Pancreas (tissue), 10 donors: ENCODE data around the gene LRRN1. TPM values are rescaled to one million over a fixed set of nuclear protein-coding genes. Genes with fewer than 3 reads are reported as not detected.

Experiments
- ATAC-seq, 4 donors: fragments of 200-7000 bp; cut with Tn5 transposase; one replicate each; pipeline versions ENCODE4 v1.8.0 to v1.9.1; 2020; ENCODE audit warnings: mild to moderate bottlenecking in 4 of 4, moderate library complexity in 4 of 4
- DNase-seq, 6 donors: peaks; one replicate each; pipeline ENCODE4 v3.0.0-alpha.2; 2020
- FAIRE-seq: peaks from 2 replicates; lab custom pipeline; 2012; peaks lifted over from hg19 to GRCh38; lab: Jason Lieb, UNC
- H3K27ac ChIP-seq, 4 donors: fragments of 200-600 bp; sonication (generic); 1 replicate in 3 of 4; 2 replicates in 1 of 4; pipeline versions ENCODE4 v1.5.0 to v1.8.0; 2020
- H3K27me3 ChIP-seq, 4 donors: fragments of 200-600 bp; one replicate each; pipeline ENCODE4 v1.8.0; 2021
- H3K36me3 ChIP-seq, 3 donors: fragments of 200-600 bp; sonication (generic) in 1 of 3; one replicate each; pipeline versions ENCODE4 v1.5.0 to v1.8.0; 2020 to 2021
- H3K4me1 ChIP-seq, 3 donors: fragments of 200-600 bp; one replicate each; pipeline ENCODE4 v1.8.0; 2021
- H3K4me3 ChIP-seq, 4 donors: fragments of 200-600 bp; sonication (generic) in 2 of 4; one replicate each; pipeline versions ENCODE4 v1.5.0 to v1.8.0; 2020 to 2021
- H3K9me3 ChIP-seq, 4 donors: fragments of 200-600 bp; one replicate each; pipeline ENCODE4 v1.8.0; 2021
- WGBS, 2 donors: extraction: QIAGEN DNeasy Blood & Tissue Kit; methylation state at CpG; one replicate each; pipeline ENCODE4 v1.1.7; 2013; 5-methylcytosine and 5-hydroxymethylcytosine counted together
- intact Hi-C, 3 donors: fragments of 100-400 bp; cut with DNase I; formaldehyde crosslinking; loops; one replicate each; pipeline versions ENCODE4 v1.11.1 to v1.14.2; 2022
- polyA plus RNA-seq, 2 donors: library from polyadenylated mRNA; stranded (reverse); fragments of 200-250 nt; gene quantifications; one replicate each; pipeline ENCODE4 v1.2.3, GENCODE V29; 2013
- total RNA-seq, 6 donors: library from RNA; stranded (reverse); fragmentation: NEBNext Ultra II Directional in 4 of 6; extraction: Animal tissue kit (Norgen Biotek cat#: 25700) in 4 of 6; gene quantifications; one replicate each; pipeline versions ENCODE4 v1.2.1 to v1.2.4, GENCODE V29; 2021 to 2023
- TF ChIP-seq, protein P1 (sequence below), 4 donors: fragments of 200-600 bp; sonication (generic) in 3 of 4; IDR thresholded peaks; one replicate each; pipeline versions ENCODE4 v1.5.0 to v1.8.0; 2021; ENCODE audit warnings: antibody characterized with exemption in 4 of 4
- donor health status: healthy with polysubstance abuse.
- donor health status: DM: no; HTN: no; CAD: no; lungs with moderate emphysema.
- donor health status: DM: no; HTN: no; CAD: no.
- donor health status: control.
- donor health status: control.
- donor health status: Bipolar disorder and iron deficiency.
- donor health status: DM: yes; HTN: yes; CAD: no.
- donor health status: DM: no; HTN: no; CAD: no.
- donor health status: DM: no; HTN: no; CAD: no.
- donor health status: DM: yes; HTN: yes; CAD: no.

Gene LRRN1
- total and polyA plus RNA-seq, 8 donors, result 0.99 to 11.0 (median 2.5) TPM

DNA sequence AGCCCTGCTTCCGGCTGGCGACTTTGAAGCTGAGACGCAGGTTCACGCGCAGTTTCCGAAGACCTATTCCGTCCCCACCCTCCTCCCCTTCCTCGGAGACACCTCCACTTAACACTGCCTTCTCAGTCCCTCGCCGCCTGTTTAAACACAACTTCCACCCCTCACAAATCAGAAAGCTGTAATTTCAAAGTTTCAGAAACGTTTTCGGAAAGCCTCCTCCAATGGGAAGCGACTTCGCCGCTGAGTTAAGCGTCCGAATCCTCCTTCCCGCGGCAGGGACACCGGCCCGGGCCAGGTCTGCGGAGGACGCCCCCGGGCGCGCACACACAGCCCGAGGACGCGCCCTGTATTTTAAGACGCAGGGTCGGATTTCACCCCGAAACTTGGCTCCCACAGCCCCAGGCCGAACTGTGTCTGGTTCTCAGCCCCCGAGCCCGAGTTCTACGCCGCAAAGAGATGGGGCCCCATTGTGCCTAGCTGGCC lies 559 bp upstream of the LRRN1 start:
- TF ChIP-seq, protein P1, sequence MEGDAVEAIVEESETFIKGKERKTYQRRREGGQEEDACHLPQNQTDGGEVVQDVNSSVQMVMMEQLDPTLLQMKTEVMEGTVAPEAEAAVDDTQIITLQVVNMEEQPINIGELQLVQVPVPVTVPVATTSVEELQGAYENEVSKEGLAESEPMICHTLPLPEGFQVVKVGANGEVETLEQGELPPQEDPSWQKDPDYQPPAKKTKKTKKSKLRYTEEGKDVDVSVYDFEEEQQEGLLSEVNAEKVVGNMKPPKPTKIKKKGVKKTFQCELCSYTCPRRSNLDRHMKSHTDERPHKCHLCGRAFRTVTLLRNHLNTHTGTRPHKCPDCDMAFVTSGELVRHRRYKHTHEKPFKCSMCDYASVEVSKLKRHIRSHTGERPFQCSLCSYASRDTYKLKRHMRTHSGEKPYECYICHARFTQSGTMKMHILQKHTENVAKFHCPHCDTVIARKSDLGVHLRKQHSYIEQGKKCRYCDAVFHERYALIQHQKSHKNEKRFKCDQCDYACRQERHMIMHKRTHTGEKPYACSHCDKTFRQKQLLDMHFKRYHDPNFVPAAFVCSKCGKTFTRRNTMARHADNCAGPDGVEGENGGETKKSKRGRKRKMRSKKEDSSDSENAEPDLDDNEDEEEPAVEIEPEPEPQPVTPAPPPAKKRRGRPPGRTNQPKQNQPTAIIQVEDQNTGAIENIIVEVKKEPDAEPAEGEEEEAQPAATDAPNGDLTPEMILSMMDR (IDR thresholded peaks at IDR 0.05), result no peak
- H3K4me1 ChIP-seq, result peaks cover 0 to 4% (median 0%) of the 10 kb centered on the region in 3 donors
- H3K36me3 ChIP-seq, result no peaks in the 10 kb centered on the region
- no peaks in the 10 kb centered on the region for H3K9me3 ChIP-seq
- DNase-seq, result peak; percentile 6 to 63 (median 24)
- 1% methylated on average over 37 of the region's 37 CpGs for WGBS, 2 donors
- peak; percentile 32 to 62 (median 52) for ATAC-seq
- FAIRE-seq, result no peak
- peak overlapping the region; percentile 38 to 70 (median 51) for H3K4me3 ChIP-seq
- peak overlapping the region in 1 of 4 donors; percentile 63 for H3K27ac ChIP-seq
- intact Hi-C loops, result no loop called here
- H3K27me3 ChIP-seq, result no peaks in the 10 kb centered on the region

DNA sequence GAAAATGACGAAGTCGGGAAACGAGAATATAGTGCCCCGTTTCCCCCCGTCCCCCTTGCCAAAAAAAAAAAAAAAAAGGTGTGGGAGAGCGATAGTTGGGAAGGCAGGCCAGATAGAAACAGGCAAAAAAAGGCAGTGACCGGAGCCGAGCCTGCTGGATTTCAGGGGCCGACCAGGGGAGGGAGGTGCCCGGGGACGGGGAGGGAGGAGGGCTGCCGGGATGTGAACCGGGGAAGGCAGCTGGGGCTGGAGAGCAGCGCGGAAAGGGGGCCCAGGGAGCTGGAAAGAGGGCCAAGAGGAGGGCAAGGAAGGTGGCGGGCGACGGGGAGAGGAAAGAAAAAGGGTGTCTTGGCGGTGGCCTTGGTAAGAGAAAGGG lies 837 bp downstream of the LRRN1 start:
- TF ChIP-seq, protein P1 (IDR thresholded peaks at IDR 0.05), result no peak
- Histone ChIP-seq H3K36me3 (no peaks in the 10 kb centered on the region), H3K27me3 (no peaks in the 10 kb centered on the region), H3K4me3 (peak overlapping the region; percentile 38 to 70 (median 51)), H3K27ac (peak overlapping the region in 1 of 4 donors; percentile 54), H3K4me1 (peaks cover 0 to 4% (median 0%) of the 10 kb centered on the region in 3 donors), H3K9me3 (no peaks in the 10 kb centered on the region)
- FAIRE-seq, result no peak
- 0% methylated on average over 19 of the region's 19 CpGs for WGBS, 2 donors
- ATAC-seq, result peak; percentile 35 to 58 (median 54)
- intact Hi-C loops, result no loop called here
- DNase-seq, result peak; percentile 10 to 79 (median 36)

DNA sequence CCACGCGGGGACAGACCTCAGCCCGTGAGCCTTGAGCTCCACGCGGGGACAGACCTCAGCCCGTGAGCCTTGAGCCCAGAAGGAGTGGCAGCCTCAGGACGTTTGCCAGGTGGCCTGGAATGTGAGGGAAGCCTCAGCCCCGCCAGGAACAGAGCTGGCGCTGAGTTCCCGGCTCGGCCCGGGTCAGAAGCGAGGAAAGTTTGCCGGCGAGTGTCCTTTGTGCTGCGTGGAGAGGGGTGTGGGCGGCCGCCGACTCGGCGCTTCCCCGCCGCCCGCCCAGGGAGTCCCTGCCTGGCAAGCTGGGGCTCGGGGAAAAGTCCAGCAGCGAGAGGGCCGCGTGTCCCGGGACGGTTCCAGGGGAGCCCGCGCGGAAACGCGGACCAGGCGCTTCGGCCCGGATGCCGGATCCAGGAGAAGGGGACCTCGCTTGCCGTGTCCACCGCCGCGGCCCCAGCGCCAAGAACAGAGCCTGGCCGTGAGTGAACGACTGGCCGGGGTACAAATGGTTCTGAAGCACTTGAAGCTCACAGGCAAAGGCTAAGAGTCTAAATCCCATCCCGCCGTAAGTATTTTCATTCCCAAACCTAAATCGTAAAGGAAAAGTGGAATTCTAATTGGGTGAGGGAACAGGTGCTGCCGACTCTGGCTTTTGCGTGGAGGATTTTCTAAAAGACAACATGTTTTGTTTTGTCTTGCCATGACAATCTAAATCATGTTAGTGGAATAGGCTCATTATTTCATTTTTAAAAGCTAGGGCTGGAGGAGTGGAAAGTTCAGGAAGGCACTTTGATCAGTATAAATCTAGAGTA lies 1.7 kb downstream of the LRRN1 start:
- H3K27me3 ChIP-seq, result no peaks in the 10 kb centered on the region
- 6 to 8% methylated on average over 52 to 53 of the region's 53 CpGs for WGBS, 2 donors
- FAIRE-seq, result no peak
- ATAC-seq, result peak; percentile 54 to 66 (median 60)
- no peaks in the 10 kb centered on the region for H3K36me3 ChIP-seq
- no peak overlapping the region for H3K27ac ChIP-seq
- peak; percentile 40 to 71 (median 62) for DNase-seq
- H3K9me3 ChIP-seq, result no peaks in the 10 kb centered on the region
- H3K4me3 ChIP-seq, result peak overlapping the region; percentile 38 to 70 (median 51)
- intact Hi-C loops, result no loop called here
- TF ChIP-seq, protein P1 (IDR thresholded peaks at IDR 0.05), result no peak
- peaks cover 0 to 4% (median 0%) of the 10 kb centered on the region in 3 donors for H3K4me1 ChIP-seq

DNA sequence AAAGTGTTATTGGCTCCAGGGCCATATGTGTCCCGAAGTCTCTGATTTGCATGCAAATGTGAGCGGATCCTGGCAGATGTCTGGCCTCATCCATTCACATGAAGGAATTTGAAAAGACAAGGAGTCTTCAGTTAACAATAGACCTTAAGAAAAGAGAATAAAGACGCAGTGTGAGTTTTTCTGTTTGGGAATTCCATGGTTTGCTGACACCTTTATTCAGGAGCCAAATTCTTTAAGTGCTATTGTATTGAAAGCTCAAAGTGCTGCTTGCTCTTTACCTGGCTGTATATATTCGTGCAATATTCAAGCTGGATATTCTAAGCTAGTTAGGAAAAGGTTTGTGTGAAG lies 2.2 kb downstream of the LRRN1 start:
- TF ChIP-seq, protein P1 (IDR thresholded peaks at IDR 0.05), result no peak
- DNase-seq (no peak), ATAC-seq (no peak), FAIRE-seq (no peak)
- no peaks in the 10 kb centered on the region for H3K36me3 ChIP-seq
- intact Hi-C loops, result no loop called here
- 85 to 91% methylated on average over 4 of the region's 4 CpGs for WGBS, 2 donors
- peaks cover 0 to 4% (median 0%) of the 10 kb centered on the region in 3 donors for H3K4me1 ChIP-seq
- no peak overlapping the region for H3K27ac ChIP-seq
- peak overlapping the region in 2 of 4 donors; percentile 58 to 70 for H3K4me3 ChIP-seq
- no peaks in the 10 kb centered on the region for H3K9me3 ChIP-seq
- H3K27me3 ChIP-seq, result no peaks in the 10 kb centered on the region

DNA sequence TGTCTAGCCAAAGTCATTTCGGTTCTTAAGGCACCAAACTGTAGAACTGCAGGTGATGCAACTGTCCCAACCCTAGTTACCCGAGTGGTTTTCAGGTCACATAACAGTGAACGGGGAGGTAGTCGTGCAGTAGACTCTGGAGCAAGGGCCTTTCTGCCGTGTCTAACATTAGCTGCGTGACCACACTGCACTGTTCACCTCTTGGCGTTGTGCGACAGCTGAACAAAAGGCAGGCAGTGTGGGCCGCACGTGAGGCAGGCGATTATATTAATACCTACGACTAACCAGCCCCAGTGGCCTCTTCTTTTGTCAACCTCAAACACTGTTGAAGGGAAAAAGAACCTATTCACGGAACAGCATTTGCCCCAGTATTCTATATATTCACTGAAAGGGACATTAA lies 2.8 kb downstream of the LRRN1 start:
- FAIRE-seq, result no peak
- H3K4me3 ChIP-seq, result no peak overlapping the region
- H3K27me3 ChIP-seq, result no peaks in the 10 kb centered on the region
- no peaks in the 10 kb centered on the region for H3K36me3 ChIP-seq
- H3K4me1 ChIP-seq, result peaks cover 0 to 4% (median 0%) of the 10 kb centered on the region in 3 donors
- TF ChIP-seq, protein P1 (IDR thresholded peaks at IDR 0.05), result no peak
- H3K27ac ChIP-seq, result no peak overlapping the region
- 88 to 89% methylated on average over 13 of the region's 13 CpGs for WGBS, 2 donors
- DNase-seq, result no peak
- H3K9me3 ChIP-seq, result no peaks in the 10 kb centered on the region
- no peak for ATAC-seq
- intact Hi-C loops, result no loop called here
